GM13977 (cell line): ENCODE measurements around the gene BUD23.

Experiments
- DNase-seq: peaks from one replicate; pipeline ENCODE4 v3.0.0; 2012; ENCODE audit warnings: low spot score
- in situ Hi-C: fragments of 300-500 bp; cut with MboI; formaldehyde crosslinking; loops from one replicate; pipeline ENCODE4 v1.12.0; 2022; ENCODE audit warnings: low sequenced_read_pairs, low pct_unique_long_range_greater_than_20kb, mixed read lengths, inconsistent platforms; ENCODE audit not compliant: unreplicated experiment
- TF ChIP-seq, protein P1 (sequence below): IDR thresholded peaks from 2 replicates; pipeline ENCODE4 v1.5.1; 2012; ENCODE audit warnings: mild to moderate bottlenecking, control low read depth; ENCODE audit not compliant: insufficient read depth; ENCODE audit errors: extremely low read depth, missing control alignments

BUD23 gene

DNA sequence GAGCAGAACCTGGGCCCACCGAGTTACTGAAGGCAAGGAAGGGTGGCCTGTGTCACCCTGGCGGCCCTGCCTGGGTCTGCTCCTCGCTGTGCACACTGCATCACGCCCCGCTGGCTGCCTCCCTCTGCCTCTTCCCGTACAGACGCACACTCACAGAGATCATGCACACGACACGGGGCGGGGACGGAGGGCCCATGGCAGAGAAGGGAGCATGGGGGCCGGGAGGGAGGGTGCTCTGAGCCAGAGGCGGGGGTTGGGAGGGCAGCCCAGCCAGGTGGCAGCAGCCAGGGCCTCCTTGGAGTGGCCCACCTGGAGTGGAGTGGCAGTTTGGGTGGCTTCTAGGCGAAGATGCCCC, 16.6 kb downstream of the BUD23 start:
- in situ Hi-C loops = no loop called here
- no peak for DNase-seq
- TF ChIP-seq, protein P1, sequence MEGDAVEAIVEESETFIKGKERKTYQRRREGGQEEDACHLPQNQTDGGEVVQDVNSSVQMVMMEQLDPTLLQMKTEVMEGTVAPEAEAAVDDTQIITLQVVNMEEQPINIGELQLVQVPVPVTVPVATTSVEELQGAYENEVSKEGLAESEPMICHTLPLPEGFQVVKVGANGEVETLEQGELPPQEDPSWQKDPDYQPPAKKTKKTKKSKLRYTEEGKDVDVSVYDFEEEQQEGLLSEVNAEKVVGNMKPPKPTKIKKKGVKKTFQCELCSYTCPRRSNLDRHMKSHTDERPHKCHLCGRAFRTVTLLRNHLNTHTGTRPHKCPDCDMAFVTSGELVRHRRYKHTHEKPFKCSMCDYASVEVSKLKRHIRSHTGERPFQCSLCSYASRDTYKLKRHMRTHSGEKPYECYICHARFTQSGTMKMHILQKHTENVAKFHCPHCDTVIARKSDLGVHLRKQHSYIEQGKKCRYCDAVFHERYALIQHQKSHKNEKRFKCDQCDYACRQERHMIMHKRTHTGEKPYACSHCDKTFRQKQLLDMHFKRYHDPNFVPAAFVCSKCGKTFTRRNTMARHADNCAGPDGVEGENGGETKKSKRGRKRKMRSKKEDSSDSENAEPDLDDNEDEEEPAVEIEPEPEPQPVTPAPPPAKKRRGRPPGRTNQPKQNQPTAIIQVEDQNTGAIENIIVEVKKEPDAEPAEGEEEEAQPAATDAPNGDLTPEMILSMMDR = no peak

DNA sequence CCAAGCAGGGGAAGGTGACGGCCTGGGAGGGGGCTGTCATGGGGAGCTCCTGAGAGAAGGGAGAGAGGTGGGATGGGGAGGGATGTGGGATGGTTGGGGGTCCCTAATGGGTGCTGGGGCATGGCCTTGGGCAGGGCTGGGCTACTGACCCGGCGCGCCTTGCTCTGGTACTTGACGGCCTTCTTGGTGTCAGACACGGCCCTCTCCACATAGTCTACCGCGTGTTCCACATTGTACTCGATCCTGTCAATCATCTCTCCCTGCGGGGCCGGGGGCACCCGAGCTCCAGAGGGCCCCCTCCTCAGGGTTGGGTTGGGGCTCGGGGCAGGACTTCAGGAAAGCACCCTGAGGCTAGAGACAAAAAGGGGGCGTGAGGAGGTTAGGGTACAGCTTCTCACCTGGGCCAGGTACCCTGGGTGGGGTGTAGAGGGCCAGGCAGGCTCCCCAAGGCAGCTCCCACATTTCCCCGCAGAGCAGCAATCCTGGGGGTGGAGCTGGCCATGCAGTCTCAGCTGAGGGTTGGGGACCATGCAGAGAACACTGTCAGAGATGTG, 17.3 kb downstream of the BUD23 start:
- in situ Hi-C loops = no loop called here

DNA sequence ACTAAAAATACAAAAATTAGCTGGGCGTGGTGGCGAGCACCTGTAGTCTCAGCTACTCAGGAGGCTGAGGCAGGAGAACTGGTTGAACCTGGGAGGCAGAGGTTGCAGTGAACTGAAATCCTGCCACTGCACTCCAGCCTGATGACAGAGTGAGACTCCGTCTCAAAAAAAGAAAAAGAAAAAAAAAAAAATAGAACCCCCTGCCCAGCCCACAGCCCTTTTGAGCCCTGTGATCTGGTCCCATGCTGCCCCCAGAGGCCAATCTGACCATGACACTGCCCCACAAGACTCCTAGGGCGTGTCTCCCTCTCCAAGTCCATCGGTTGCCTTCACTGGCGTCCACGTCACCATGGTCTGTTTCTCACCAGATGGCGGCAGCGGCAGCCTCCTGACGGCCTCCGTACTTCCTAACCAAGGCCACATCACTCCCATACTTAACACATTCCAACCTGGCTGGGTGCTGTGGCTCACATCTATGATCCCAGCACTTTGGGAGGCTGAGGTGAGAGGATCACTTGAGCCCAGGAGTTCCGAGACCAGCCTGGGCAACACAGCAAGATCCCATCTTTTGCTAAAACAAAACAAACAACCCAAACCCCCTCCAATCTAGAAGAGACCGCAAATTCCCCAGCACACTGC, 18.1 kb downstream of the BUD23 start:
- in situ Hi-C loops = no loop called here
- peak; percentile 74 for DNase-seq
- TF ChIP-seq, protein P1 = peak; percentile 52

More for the DNA sequence above, 17.3 kb downstream of the BUD23 start:
- no peak for DNase-seq
- TF ChIP-seq, protein P1 = no peak

DNA sequence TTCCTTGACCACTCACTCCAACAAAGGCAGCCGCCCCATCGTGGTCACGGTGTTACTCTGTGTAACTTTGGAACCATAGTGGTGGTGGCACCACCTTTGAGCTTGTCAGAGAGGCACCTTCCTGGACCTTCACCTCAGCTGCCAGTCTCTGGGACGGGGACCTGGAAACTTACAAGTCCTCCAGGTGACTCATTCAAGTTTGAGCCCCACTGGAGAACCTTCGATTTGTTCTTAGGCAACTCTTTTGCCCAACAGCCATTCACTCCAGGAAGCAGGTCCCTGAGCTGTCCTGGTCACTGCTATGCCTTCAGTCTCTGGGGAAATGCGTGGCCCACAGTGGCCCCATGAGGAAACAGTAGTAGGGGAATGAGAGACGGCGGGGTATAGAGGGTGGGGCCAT, 18.8 kb downstream of the BUD23 start:
- DNase-seq = no peak
- in situ Hi-C loops = no loop called here
- TF ChIP-seq, protein P1 = no peak

DNA sequence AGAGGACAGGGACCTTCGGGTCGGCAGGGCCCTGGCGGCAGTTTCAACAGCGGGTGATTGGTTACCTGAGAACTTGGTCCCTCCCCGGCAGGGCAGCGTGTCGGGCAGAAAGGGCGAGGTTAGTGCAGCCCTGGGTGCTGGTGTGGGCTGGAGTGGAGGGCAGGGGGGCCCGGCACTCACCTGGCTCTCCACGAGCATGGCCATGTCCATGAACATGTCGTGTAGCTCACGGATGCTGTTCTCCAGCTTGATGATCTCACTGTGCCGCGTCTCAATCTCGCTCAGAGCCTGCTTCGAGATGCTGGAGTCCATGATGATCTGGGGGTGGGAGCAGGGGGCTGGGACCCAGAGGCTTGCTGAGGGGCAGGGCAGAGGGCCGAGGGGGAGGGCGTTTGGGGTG, 19.3 kb downstream of the BUD23 start:
- no peak for DNase-seq
- TF ChIP-seq, protein P1 = no peak
- in situ Hi-C loops = no loop called here

DNA sequence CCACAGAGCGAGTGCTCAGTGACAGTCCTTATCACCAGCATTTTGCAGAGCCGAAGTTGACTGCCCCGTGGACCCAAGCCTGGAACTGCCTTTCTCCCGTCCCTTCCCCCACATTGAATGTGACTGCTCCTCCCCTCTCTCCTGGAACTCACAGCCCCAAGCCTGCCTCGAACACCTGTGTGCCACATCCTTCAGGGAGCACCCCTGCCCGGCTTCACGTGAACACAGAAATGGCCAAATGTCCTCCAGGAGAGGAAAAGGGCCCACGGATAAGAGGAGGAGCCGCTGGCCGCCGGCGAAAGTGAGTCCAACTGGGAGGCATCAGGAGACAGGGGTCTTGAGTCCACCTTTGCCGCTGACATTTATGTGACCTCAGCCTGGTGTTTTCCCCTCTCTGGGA, 19.8 kb downstream of the BUD23 start:
- in situ Hi-C loops = no loop called here
- DNase-seq = no peak
- TF ChIP-seq, protein P1 = no peak
